ENCODE data around the gene OIT3. TPM values are rescaled to one million over a fixed set of nuclear protein-coding genes. Genes with fewer than 3 reads are reported as not detected.

OIT3 gene
- total and polyA plus RNA-seq, 2 of the 8 experiments (the other 6 are each of a cell fraction or from before 2014, with no cell fraction given), result not detected

DNA sequence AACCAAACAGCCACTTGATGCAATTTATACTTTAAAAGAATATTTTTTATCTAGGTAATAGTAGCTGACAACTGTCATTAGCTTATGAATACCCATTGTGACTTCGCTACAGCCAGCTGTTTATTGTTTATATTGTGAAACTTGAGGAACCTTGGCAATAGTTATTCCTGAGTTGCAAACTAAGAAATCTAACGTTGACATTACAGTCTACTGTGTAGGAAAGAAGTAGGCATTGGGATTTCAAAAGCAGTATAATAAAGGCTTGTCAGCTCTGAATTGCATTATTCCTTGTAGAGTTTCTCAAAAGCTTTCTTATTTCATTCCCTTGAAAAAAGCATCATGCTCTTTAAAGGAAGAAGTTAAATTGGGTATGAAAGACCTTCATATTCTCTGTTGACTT is 42.7 kb upstream of the OIT3 start:
- no peak overlapping the region for H3K23ac ChIP-seq (ENCODE audit: insufficient read length)
- H3K4me3 ChIP-seq (ENCODE audit: extremely low read depth in 1 of 4, insufficient read depth in 2 of 4, low read depth in 3 of 4, low read length in 4 of 4), result no peak overlapping the region
- H3K56ac ChIP-seq (replicated peaks; ENCODE audit: insufficient read length, low read depth, low read length), result no peak overlapping the region
- no peaks in the 10 kb centered on the region for H3K4me1 ChIP-seq (replicated peaks in 1 of 4; ENCODE audit: control insufficient read depth in 3 of 4, insufficient read depth in 4 of 4, low read length in 3 of 4)
- no peaks in the 10 kb centered on the region; a peak in 1 of 4 replicates for H3K79me2 ChIP-seq (ENCODE audit: control insufficient read depth in 1 of 2, insufficient read depth in 2 of 2, low read length in 2 of 2)
- POLR2A ChIA-PET (ENCODE audit: partially characterized antibody), result interaction anchor here (1.2 to 1.7 kb wide), 2 partner anchors 9 to 159 kb away, joined by 3 to 4 read pairs; partner anchors contain the start of gene MCU
- CTCF ChIA-PET (ENCODE audit: partially characterized antibody), result no interaction called here
- H3K14ac ChIP-seq (ENCODE audit: insufficient read length), result no peak overlapping the region
- H3K36me3 ChIP-seq (ENCODE audit: control insufficient read depth in 2 of 4, insufficient read depth in 4 of 4, low read length in 3 of 4), result no peaks in the 10 kb centered on the region
- H2BK120ac ChIP-seq (replicated peaks; ENCODE audit: low read depth, low read length), result no peak overlapping the region
- no peak overlapping the region for H4K91ac ChIP-seq (replicated peaks; ENCODE audit: insufficient read length, low read length)
- no peak overlapping the region for H2BK5ac ChIP-seq (ENCODE audit: low read depth, low read length)
- no peak overlapping the region for H3K4ac ChIP-seq (replicated peaks; ENCODE audit: insufficient read length, low read depth, low read length)
- H2BK20ac ChIP-seq (ENCODE audit: low read length), result no peak overlapping the region
- H3K27ac ChIP-seq (ENCODE audit: low read depth, low read length), result no peak overlapping the region
- no peak overlapping the region for H2AK5ac ChIP-seq (ENCODE audit: low read depth, low read length)
- H3K9me3 ChIP-seq (ENCODE audit: insufficient read depth in 2 of 2, low read depth in 1 of 2, low read length in 1 of 2), result peaks cover 8 to 9% of the 10 kb centered on the region in 2 experiments; a peak in 3 of 4 replicates
- H2BK15ac ChIP-seq (ENCODE audit: low read length), result no peak overlapping the region
- no peaks in the 10 kb centered on the region for H3K23me2 ChIP-seq (ENCODE audit: low read depth, low read length)
- H3K9ac ChIP-seq (replicated peaks in 1 of 4; ENCODE audit: extremely low read depth in 1 of 4, low read depth in 3 of 4, low read length in 3 of 4), result no peak overlapping the region
- no peak overlapping the region for H4K5ac ChIP-seq (ENCODE audit: insufficient read length, low read depth, low read length)
- H2BK12ac ChIP-seq (ENCODE audit: low read depth, low read length), result no peak overlapping the region
- H2AFZ ChIP-seq (ENCODE audit: low read length), result no peak overlapping the region
- TF ChIP-seq TEAD4 (IDR thresholded peaks at IDR 0.05; ENCODE audit: low read depth, low read length) (no peak), FOSL1 (IDR thresholded peaks at IDR 0.05; ENCODE audit: insufficient read depth, low read depth, low read length) (no peak), GTF2F1 (IDR thresholded peaks at IDR 0.05; ENCODE audit: borderline replicate concordance, low read depth, low read length) (no peak), YY1 (IDR thresholded peaks at IDR 0.05; ENCODE audit: low read depth, low read length) (no peak), CBX5 (IDR thresholded peaks at IDR 0.05; ENCODE audit: low read depth, low read length) (no peak), POLR2A (IDR thresholded peaks at IDR 0.05; ENCODE audit: control extremely low read depth in 1 of 2, low read depth in 2 of 2, low read length in 2 of 2) (no peak), SIRT6 (IDR thresholded peaks at IDR 0.05; ENCODE audit: low read length) (no peak), CHD2 (IDR thresholded peaks at IDR 0.05; ENCODE audit: low read length) (no peak), SAP30 (IDR thresholded peaks at IDR 0.05; ENCODE audit: insufficient read depth, insufficient replicate concordance, low read length) (no peak)
- no peak overlapping the region for H3K18ac ChIP-seq (ENCODE audit: extremely low read depth, low read length)
- WGBS, 2 experiments (ENCODE audit: extremely low coverage in 1 of 2, insufficient coverage in 1 of 2, insufficient read length in 1 of 2, insufficient replicate concordance in 2 of 2, low coverage in 1 of 2, low lambda C conversion rate in 2 of 2, missing lambda C conversion rate in 1 of 2), result 93% methylated on average over 2 of the region's 2 CpGs; no CpG with 5 or more reads in 1 of the 2 experiments
- no peak overlapping the region for H4K8ac ChIP-seq (ENCODE audit: extremely low read depth, insufficient read depth, low read length)
- H3K79me1 ChIP-seq (ENCODE audit: low read depth, low read length), result no peaks in the 10 kb centered on the region
- DNase-seq (ENCODE audit: low read depth in 1 of 2, low spot score in 2 of 2) (no peak), FAIRE-seq (no peak)
- H4K20me1 ChIP-seq (replicated peaks in 1 of 2; ENCODE audit: control insufficient read depth in 1 of 2, insufficient read depth in 2 of 2, low read length in 2 of 2), result peaks cover 0 to 2% of the 10 kb centered on the region in 2 experiments
- no peak overlapping the region for H3K4me2 ChIP-seq (ENCODE audit: insufficient read depth in 1 of 2, low read depth in 2 of 2, low read length in 2 of 2)
- no peaks in the 10 kb centered on the region for H3K27me3 ChIP-seq (replicated peaks in 1 of 4; ENCODE audit: control insufficient read depth in 3 of 4, extremely low read depth in 1 of 4, insufficient read depth in 3 of 4, low read length in 3 of 4)

All from H1 (cell line).